ENCODE measurements around the gene RINT1. TPM values are rescaled to one million over a fixed set of nuclear protein-coding genes. Genes with fewer than 3 reads are reported as not detected.
"Not testable (repeated sequence)": the region's sequence is repeated elsewhere in the genome, so short reads cannot be mapped to it uniquely, and the experiment has no call there.

The RINT1 gene
- polyA plus RNA-seq, 1 donor (not counting 4 experiments of a cell fraction or from before 2014, with no cell fraction given): 23.6 TPM

DNA sequence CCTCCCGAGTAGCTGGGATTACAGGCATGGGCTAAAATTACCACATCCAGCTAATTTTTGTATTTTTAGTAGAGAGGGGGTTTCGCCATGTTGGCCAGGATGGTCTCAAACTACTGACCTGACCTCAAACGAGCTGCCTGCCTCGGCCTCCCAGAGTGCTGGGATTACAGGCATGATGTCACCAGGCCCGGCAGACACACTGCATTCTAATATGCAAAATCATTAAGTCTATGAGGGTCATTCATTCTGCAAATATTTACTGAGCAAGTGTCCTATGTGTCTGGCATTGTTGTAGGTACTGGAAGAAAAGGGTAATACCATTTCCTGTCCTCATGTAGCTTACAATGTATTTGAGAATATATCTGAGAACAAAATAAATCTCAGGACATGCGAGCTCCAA lies 12.6 kb upstream of the RINT1 start:
- no peak for DNase-seq (ENCODE audit: low read depth, low spot score)
- Histone ChIP-seq H3K36me3 (ENCODE audit: control insufficient read depth in 2 of 2, extremely low read depth in 1 of 2, insufficient read depth in 2 of 2, low read length in 2 of 2) (peaks cover 1 to 8% of the 10 kb centered on the region in 2 experiments), H2AFZ (ENCODE audit: control insufficient read depth, low read length) (no peak overlapping the region), H3K4me3 (ENCODE audit: control insufficient read depth in 2 of 3, extremely low read depth in 1 of 3, insufficient read depth in 2 of 3, low read depth in 1 of 3, low read length in 3 of 3) (no peak overlapping the region), H3K9me3 (ENCODE audit: control insufficient read depth, low read depth, low read length) (no peaks in the 10 kb centered on the region), H3K4me2 (ENCODE audit: control insufficient read depth, extremely low read depth, insufficient read depth, low read depth, low read length) (no peak overlapping the region), H3K9ac (ENCODE audit: control insufficient read depth, extremely low read depth, insufficient read depth, low read length) (no peak overlapping the region), H3K9me1 (ENCODE audit: control insufficient read depth, extremely low read depth, insufficient read depth, low read length) (no peaks in the 10 kb centered on the region), H3K79me2 (ENCODE audit: control insufficient read depth, insufficient read depth, low read length) (peaks cover 61% of the 10 kb centered on the region), H3K27ac (ENCODE audit: control insufficient read depth, insufficient read depth, low read length) (no peak overlapping the region), H4K20me1 (ENCODE audit: control insufficient read depth, extremely low read depth, insufficient read depth, low read length) (no peaks in the 10 kb centered on the region), H3K27me3 (ENCODE audit: control insufficient read depth, extremely low read depth, insufficient read depth, low read length) (no peaks in the 10 kb centered on the region), H3K4me1 (ENCODE audit: control insufficient read depth, extremely low read depth, insufficient read depth, low read length) (peaks cover 10% of the 10 kb centered on the region)
- TF ChIP-seq, protein P1, sequence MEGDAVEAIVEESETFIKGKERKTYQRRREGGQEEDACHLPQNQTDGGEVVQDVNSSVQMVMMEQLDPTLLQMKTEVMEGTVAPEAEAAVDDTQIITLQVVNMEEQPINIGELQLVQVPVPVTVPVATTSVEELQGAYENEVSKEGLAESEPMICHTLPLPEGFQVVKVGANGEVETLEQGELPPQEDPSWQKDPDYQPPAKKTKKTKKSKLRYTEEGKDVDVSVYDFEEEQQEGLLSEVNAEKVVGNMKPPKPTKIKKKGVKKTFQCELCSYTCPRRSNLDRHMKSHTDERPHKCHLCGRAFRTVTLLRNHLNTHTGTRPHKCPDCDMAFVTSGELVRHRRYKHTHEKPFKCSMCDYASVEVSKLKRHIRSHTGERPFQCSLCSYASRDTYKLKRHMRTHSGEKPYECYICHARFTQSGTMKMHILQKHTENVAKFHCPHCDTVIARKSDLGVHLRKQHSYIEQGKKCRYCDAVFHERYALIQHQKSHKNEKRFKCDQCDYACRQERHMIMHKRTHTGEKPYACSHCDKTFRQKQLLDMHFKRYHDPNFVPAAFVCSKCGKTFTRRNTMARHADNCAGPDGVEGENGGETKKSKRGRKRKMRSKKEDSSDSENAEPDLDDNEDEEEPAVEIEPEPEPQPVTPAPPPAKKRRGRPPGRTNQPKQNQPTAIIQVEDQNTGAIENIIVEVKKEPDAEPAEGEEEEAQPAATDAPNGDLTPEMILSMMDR (optimal IDR thresholded peaks at IDR 0.05 in 1 of 3, IDR thresholded peaks at IDR 0.05 in 1 of 3, conservative IDR thresholded peaks at IDR 0.05 in 1 of 3; ENCODE audit: extremely low read depth in 1 of 3, insufficient read depth in 2 of 3, low read length in 3 of 3): no peak
- TF ChIP-seq EZH2 (IDR thresholded peaks at IDR 0.05; ENCODE audit: low read length): no peak
- no peak for FAIRE-seq
- dilution Hi-C loops (cut with MboI; ENCODE audit: extremely low pct_ligation_motif_present, low sequenced_read_pairs): no loop called here

DNA sequence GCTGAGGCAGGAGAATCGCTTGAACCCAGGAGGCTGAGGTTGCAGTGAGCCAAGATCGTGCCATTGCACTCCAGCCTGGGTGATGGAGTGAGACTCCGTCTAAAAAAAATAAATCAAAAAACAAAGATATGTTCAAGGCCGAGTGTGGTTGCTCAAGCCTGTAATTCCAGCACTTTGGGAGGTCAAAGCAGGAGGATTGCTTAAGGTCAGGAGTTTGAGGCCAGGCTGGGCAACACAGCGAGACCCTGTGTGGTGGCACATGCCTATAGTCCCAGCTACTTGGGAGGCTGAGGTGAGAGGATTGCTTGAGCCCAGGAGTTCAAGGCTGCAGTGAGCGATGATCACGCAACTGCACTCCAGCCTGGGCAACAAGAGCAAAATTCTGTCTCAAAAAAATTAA lies 11.4 kb upstream of the RINT1 start:
- H3K36me3 ChIP-seq (ENCODE audit: control insufficient read depth in 2 of 2, extremely low read depth in 1 of 2, insufficient read depth in 2 of 2, low read length in 2 of 2); dilution Hi-C loops (cut with MboI; ENCODE audit: extremely low pct_ligation_motif_present, low sequenced_read_pairs); H3K9me1 ChIP-seq (ENCODE audit: control insufficient read depth, extremely low read depth, insufficient read depth, low read length); FAIRE-seq; H3K9me3 ChIP-seq (ENCODE audit: control insufficient read depth, low read depth, low read length); H2AFZ ChIP-seq (ENCODE audit: control insufficient read depth, low read length); H4K20me1 ChIP-seq (ENCODE audit: control insufficient read depth, extremely low read depth, insufficient read depth, low read length); H3K27ac ChIP-seq (ENCODE audit: control insufficient read depth, insufficient read depth, low read length); H3K27me3 ChIP-seq (ENCODE audit: control insufficient read depth, extremely low read depth, insufficient read depth, low read length); H3K4me1 ChIP-seq (ENCODE audit: control insufficient read depth, extremely low read depth, insufficient read depth, low read length); DNase-seq (ENCODE audit: low read depth, low spot score): not testable (repeated sequence)
- Histone ChIP-seq H3K79me2 (ENCODE audit: control insufficient read depth, insufficient read depth, low read length) (peaks cover 52% of the 10 kb centered on the region), H3K4me2 (ENCODE audit: control insufficient read depth, extremely low read depth, insufficient read depth, low read depth, low read length) (peak overlapping the region; percentile 90), H3K4me3 (ENCODE audit: control insufficient read depth in 2 of 3, extremely low read depth in 1 of 3, insufficient read depth in 2 of 3, low read depth in 1 of 3, low read length in 3 of 3) (peak overlapping the region; percentile 81 to 95 (median 94)), H3K9ac (ENCODE audit: control insufficient read depth, extremely low read depth, insufficient read depth, low read length) (peak overlapping the region; percentile 89)

Data from keratinocyte (primary cell).